AG09309 (cell line): ENCODE measurements around the gene ITGAV.

ENCODE experiments used
- DNase-seq: peaks from one replicate; pipeline ENCODE4 v3.0.0-alpha.2; 2010; ENCODE audit warnings: low read depth
- H3K4me3 ChIP-seq: 2 replicates; pipeline ENCODE4 v1.5.1; 2011; ENCODE audit warnings: mild to moderate bottlenecking, low read depth, low read length, moderate library complexity; ENCODE audit not compliant: control insufficient read depth
- TF ChIP-seq, protein P1 (sequence below): IDR thresholded peaks from 2 replicates; pipeline ENCODE4 v1.5.1; 2011; ENCODE audit warnings: mild to moderate bottlenecking, low read depth, low read length, inconsistent platforms; ENCODE audit not compliant: insufficient read depth, control insufficient read depth; ENCODE audit errors: missing control alignments

ITGAV gene

DNA sequence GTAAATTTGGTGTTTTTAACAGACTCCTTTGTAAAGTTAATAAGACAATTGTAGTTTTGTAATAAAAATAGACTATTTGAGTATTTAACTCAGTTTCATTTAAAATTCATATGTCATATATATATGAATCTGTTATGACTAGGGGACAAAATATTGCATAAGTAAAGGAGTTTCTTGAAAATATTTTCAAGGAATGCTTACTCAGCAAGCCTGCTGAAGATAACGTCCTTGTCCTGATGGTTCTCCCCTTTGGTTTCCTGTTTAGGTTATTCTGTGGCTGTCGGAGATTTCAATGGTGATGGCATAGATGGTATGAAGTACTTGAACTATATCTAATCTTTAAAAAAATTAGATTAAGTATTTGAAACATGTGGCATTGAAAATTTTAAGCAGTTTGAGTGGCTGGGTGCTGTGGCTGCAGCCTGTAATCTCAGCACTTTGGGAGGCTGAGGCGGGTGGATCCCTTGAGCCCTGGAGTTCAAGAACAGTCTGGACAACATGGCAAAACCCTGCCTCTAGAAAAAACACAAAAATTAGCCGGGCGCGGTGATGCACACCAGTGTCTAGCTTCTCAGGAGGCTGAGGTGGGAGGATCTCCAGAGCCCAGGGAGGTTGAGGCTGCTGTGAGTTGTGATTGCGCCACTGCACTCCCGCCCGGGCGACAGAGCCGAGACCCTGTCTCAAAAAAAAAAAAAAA is 47.1 kb downstream of the ITGAV start:
- no peak overlapping the region for H3K4me3 ChIP-seq
- TF ChIP-seq, protein P1, sequence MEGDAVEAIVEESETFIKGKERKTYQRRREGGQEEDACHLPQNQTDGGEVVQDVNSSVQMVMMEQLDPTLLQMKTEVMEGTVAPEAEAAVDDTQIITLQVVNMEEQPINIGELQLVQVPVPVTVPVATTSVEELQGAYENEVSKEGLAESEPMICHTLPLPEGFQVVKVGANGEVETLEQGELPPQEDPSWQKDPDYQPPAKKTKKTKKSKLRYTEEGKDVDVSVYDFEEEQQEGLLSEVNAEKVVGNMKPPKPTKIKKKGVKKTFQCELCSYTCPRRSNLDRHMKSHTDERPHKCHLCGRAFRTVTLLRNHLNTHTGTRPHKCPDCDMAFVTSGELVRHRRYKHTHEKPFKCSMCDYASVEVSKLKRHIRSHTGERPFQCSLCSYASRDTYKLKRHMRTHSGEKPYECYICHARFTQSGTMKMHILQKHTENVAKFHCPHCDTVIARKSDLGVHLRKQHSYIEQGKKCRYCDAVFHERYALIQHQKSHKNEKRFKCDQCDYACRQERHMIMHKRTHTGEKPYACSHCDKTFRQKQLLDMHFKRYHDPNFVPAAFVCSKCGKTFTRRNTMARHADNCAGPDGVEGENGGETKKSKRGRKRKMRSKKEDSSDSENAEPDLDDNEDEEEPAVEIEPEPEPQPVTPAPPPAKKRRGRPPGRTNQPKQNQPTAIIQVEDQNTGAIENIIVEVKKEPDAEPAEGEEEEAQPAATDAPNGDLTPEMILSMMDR = no peak
- no peak for DNase-seq

DNA sequence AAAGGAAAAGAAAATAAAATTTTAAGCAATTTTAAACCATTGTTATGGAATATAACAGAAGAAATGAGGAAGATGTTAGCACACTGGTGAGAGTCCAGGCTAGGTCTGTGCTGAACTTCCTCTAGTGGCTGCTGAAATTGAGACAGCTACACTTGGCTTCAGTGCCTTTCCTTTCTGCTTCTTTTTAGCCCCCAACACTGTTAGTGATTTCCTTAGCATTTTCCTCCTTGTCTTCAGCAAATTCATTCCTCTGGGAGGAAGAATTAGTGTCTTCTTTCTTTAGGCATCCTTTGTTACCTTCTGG is 47.6 kb downstream of the ITGAV start:
- TF ChIP-seq, protein P1 = no peak
- no peak overlapping the region for H3K4me3 ChIP-seq
- no peak for DNase-seq

DNA sequence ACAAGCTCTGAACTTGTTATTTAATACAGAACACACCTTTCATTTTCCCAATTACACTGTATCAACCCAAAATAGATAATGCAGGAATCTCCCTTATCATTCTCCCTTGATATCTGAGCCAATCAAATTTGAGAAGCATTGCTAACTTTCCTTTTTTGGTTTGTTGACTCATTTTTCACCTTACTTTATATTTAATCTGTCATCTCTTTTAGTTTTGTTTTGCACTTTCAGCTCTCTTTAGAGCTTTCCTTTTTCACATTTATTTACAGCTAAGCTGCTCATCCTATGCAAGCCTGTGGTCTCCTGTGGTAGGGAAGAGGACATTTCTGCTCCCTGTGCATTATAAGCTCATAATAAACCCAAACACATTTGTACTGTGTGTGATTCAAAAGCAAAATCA is 50.1 kb downstream of the ITGAV start:
- TF ChIP-seq, protein P1 = no peak
- H3K4me3 ChIP-seq = no peak overlapping the region
- no peak for DNase-seq

DNA sequence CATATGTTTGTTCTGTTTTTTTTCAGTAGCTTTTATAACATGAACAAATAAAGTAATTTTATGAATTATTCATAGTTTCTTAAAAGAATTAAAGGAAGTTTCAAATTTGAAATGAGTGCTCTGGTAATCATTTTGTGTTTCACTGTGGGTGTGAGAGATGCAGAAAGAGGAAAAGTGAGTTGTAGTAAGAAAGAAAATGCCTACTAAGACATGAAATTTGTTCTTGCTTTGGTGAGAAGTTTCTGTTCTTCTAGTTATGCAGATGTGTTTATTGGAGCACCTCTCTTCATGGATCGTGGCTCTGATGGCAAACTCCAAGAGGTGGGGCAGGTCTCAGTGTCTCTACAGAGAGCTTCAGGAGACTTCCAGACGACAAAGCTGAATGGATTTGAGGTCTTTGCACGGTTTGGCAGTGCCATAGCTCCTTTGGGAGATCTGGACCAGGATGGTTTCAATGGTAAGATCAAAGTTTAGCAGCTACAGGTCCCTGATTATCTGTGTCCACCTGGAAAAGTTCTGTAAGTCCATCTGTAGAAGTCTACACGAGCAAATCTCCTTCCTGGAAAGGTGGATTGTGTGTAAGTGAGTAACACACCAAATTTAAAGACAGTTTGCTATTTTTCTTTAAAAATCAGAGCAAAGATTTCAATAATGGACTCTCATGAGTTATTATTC is 51.4 kb downstream of the ITGAV start:
- no peak overlapping the region for H3K4me3 ChIP-seq
- TF ChIP-seq, protein P1 = no peak
- no peak for DNase-seq

DNA sequence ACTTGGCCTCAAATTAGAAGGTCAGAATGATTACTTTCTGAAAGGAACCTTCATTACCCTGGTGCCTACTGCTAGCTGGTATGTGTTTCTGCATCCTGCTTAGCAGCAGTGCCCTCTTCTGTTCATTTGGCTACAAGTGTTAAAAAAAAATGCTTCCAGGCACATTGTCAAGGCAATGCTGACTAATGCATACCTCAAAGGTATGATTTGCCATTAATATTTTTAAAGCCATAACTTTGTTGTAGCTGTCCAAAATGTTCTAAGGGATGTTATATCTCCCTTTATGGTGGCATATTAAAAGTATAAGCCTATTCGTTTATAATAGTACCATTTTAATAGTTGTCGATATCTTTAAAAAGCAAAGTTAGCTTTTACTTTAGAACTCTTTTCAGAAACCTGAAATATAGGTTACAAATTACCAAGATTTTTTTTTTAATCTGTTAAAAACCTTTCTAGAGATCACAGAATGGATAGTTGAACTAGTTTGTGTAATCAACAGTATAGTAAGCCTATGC is 52.0 kb downstream of the ITGAV start:
- H3K4me3 ChIP-seq = no peak overlapping the region
- DNase-seq = peak; percentile 52
- TF ChIP-seq, protein P1 = peak; percentile 83

DNA sequence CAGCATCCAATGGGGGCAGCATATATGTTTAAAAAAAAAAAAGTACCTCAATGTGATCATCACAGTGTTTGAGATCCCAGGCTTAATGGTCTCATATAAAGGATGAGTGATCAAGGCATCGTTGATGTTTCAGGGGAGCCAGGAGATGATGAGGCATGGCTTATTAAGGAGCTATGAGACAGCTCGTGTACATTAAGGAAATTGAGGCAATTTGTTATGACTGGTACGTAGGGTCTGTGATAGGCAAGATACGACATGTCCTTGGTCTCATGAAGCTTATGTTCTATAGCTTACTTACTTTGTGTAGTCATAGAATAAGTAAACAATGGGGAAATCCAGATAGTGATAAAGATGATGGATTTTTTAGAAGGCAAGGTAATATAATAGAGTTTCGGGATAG is 54.9 kb downstream of the ITGAV start:
- TF ChIP-seq, protein P1 = no peak
- no peak overlapping the region for H3K4me3 ChIP-seq
- DNase-seq = no peak
